Erythroblast (primary cell): ENCODE measurements around the gene COL2A1.

Source experiments
- GATA1 ChIP-seq: IDR thresholded peaks from 2 replicates; pipeline ENCODE4 v1.6.1; 2011; ENCODE audit warnings: low read depth, mild to moderate bottlenecking, control low read depth, low read length, moderate library complexity
- POLR2A ChIP-seq: IDR thresholded peaks from 2 replicates; pipeline ENCODE4 v1.6.1; 2011; ENCODE audit warnings: mild to moderate bottlenecking, low read length

- no peak for TF ChIP-seq POLR2A
- no peak for TF ChIP-seq GATA1
Observed at GRCh38 chr12:48030173-48030650, 25.9 kb upstream of the COL2A1 start.
